GM12878 (cell line): ENCODE measurements around the gene AGBL4. TPM values are rescaled to one million over a fixed set of nuclear protein-coding genes. Genes with fewer than 3 reads are reported as not detected.

Experiments used
- ATAC-seq: fragments of 200-7000 bp; cut with Tn5 transposase; 3 replicates; pipeline ENCODE4 v1.9.1; 2020; ENCODE audit warnings: mild to moderate bottlenecking, moderate library complexity
- BruUV-seq: library from RNA; stranded (reverse); fragments of 400-500 nt; replicated peaks from 2 replicates; lab custom pipeline; 2021; lab: Mats Ljungman, UMichigan
- CTCF ChIA-PET: fragments of 300-600 bp; sonication (Branson Sonifier 250); formaldehyde crosslinking; extraction: SDS; loops from one replicate; lab custom pipeline; 2021; ENCODE audit warnings: inconsistent platforms; lab: Yijun Ruan, JAX
- POLR2A ChIA-PET: fragments of 350-600 bp; formaldehyde crosslinking; extraction: SDS; loops from one replicate; lab custom pipeline; 2021; ENCODE audit warnings: inconsistent platforms; lab: Charles Lee
- RAD21 ChIA-PET: fragments of 300-600 bp; sonication (Branson Sonifier 250); formaldehyde crosslinking; loops from one replicate; lab custom pipeline; 2023; ENCODE audit warnings: antibody characterized with exemption; ENCODE audit not compliant: unreplicated experiment; lab: Charles Lee
- SMC1A ChIA-PET: fragments of 300-600 bp; sonication (Branson Sonifier 250); formaldehyde crosslinking; loops from one replicate; lab custom pipeline; 2023; ENCODE audit not compliant: unreplicated experiment, uncharacterized antibody; lab: Charles Lee
- DNase-seq: peaks from one replicate; pipeline ENCODE4 v3.0.0-alpha.2; 2011; ENCODE audit warnings: low read depth, low spot score
- FAIRE-seq: peaks from 3 replicates; lab custom pipeline; 2011; peaks lifted over from hg19 to GRCh38; lab: Jason Lieb, UNC
- H2AFZ ChIP-seq: 2 replicates; pipeline ENCODE4 v1.6.0; 2011; ENCODE audit warnings: low read depth, low read length, control low read depth; ENCODE audit not compliant: control insufficient read depth
- H3K27ac ChIP-seq: 2 replicates; pipeline ENCODE4 v1.5.1; 2011; ENCODE audit warnings: control low read depth; ENCODE audit not compliant: control insufficient read depth, insufficient read depth
- H3K27me3 ChIP-seq, 2 experiments: replicated peaks in 1 of 2; 2 replicates each; pipeline versions ENCODE4 v1.6.0 to v1.6.1; 2011; ENCODE audit warnings: low read length in 1 of 2; ENCODE audit not compliant: control insufficient read depth in 2 of 2, insufficient read depth in 2 of 2
- H3K36me3 ChIP-seq, 2 experiments: 2 replicates each; pipeline ENCODE4 v1.5.1; 2011; ENCODE audit warnings: low read length in 1 of 2; ENCODE audit not compliant: control insufficient read depth in 2 of 2, insufficient read depth in 2 of 2
- H3K4me1 ChIP-seq: 2 replicates; pipeline ENCODE4 v1.6.1; 2011; ENCODE audit warnings: mild to moderate bottlenecking, low read length, moderate library complexity, mixed read lengths; ENCODE audit not compliant: control insufficient read depth, insufficient read depth
- H3K4me2 ChIP-seq: 2 replicates; pipeline ENCODE4 v1.6.0; 2011; ENCODE audit warnings: control low read depth; ENCODE audit not compliant: control insufficient read depth, insufficient read depth
- H3K4me3 ChIP-seq: fragments of 200-600 bp; sonication (generic); 2 replicates; pipeline ENCODE4 v1.5.1; 2016
- H3K79me2 ChIP-seq: 2 replicates; pipeline ENCODE4 v1.6.0; 2011; ENCODE audit warnings: low read length; ENCODE audit not compliant: control insufficient read depth, insufficient read depth
- H3K9ac ChIP-seq: 2 replicates; pipeline ENCODE4 v1.8.0; 2011; ENCODE audit warnings: low read length, control low read depth, mixed read lengths; ENCODE audit not compliant: control insufficient read depth, insufficient read depth
- H3K9me3 ChIP-seq: replicated peaks from 3 replicates; pipeline ENCODE4 v1.5.1; 2011; ENCODE audit warnings: mild to moderate bottlenecking, low read length; ENCODE audit not compliant: control insufficient read depth, insufficient read depth
- H4K20me1 ChIP-seq: 2 replicates; pipeline ENCODE4 v1.6.0; 2011; ENCODE audit not compliant: control insufficient read depth, insufficient read depth
- ATF7 ChIP-seq: fragments of 450-650 bp; IDR thresholded peaks from 2 replicates; pipeline ENCODE4 v1.6.1; 2016; ENCODE audit warnings: low read depth, mild to moderate bottlenecking
- BMI1 ChIP-seq: fragments of 450-650 bp; IDR thresholded peaks from 2 replicates; pipeline ENCODE4 v1.6.1; 2016; ENCODE audit warnings: mild to moderate bottlenecking, moderate library complexity, borderline replicate concordance
- CEBPZ ChIP-seq: fragments of 150-350 bp; IDR thresholded peaks from 2 replicates; pipeline ENCODE4 v1.6.1; 2016; ENCODE audit warnings: low read depth, low read length
- E2F8 ChIP-seq: fragments of 450-650 bp; IDR thresholded peaks from 2 replicates; pipeline ENCODE4 v1.6.1; 2018; ENCODE audit warnings: mild to moderate bottlenecking, low read depth, moderate library complexity; ENCODE audit not compliant: partially characterized antibody
- JUND ChIP-seq: IDR thresholded peaks from 2 replicates; pipeline ENCODE4 v1.6.1; 2012; ENCODE audit warnings: low read depth, mild to moderate bottlenecking, low read length, improper control_type of control experiment, moderate library complexity
- LARP7 ChIP-seq: fragments of 450-650 bp; IDR thresholded peaks from 2 replicates; pipeline ENCODE4 v1.6.1; 2017; ENCODE audit warnings: mild to moderate bottlenecking
- NFYB ChIP-seq: IDR thresholded peaks from 2 replicates; pipeline ENCODE4 v1.6.1; 2011; ENCODE audit warnings: low read depth, mild to moderate bottlenecking, low read length, improper control_type of control experiment, moderate library complexity; ENCODE audit not compliant: insufficient read depth
- NRF1 ChIP-seq: conservative IDR thresholded peaks from 2 replicates; pipeline ENCODE4 v1.6.1; 2011; ENCODE audit warnings: mild to moderate bottlenecking, low read depth, low read length, improper control_type of control experiment
- SMAD1 ChIP-seq: fragments of 450-650 bp; IDR thresholded peaks from 2 replicates; pipeline ENCODE4 v1.6.1; 2018; ENCODE audit warnings: mild to moderate bottlenecking, low read depth; ENCODE audit not compliant: partially characterized antibody
- SMC3 ChIP-seq: IDR thresholded peaks from 2 replicates; pipeline ENCODE4 v1.6.1; 2011; ENCODE audit warnings: low read length, improper control_type of control experiment, borderline replicate concordance
- ZBTB33 ChIP-seq: fragments of 450-650 bp; IDR thresholded peaks from 2 replicates; pipeline ENCODE4 v1.6.1; 2017; ENCODE audit warnings: mild to moderate bottlenecking
- ZNF622 ChIP-seq: fragments of 450-650 bp; IDR thresholded peaks from 2 replicates; pipeline ENCODE4 v1.6.1; 2017; ENCODE audit warnings: mild to moderate bottlenecking, inconsistent platforms
- ZZZ3 ChIP-seq: IDR thresholded peaks from 2 replicates; pipeline ENCODE4 v1.6.1; 2011; ENCODE audit warnings: low read depth; ENCODE audit not compliant: control insufficient read depth, insufficient read length
- whole genome bisulfite sequencing: methylation state at CpG from one replicate; pipeline ENCODE4 v1.1.6; 2016; ENCODE audit warnings: low lambda C conversion rate; ENCODE audit not compliant: insufficient replicate concordance, insufficient coverage; ENCODE audit errors: missing lambda C conversion rate; 5-methylcytosine and 5-hydroxymethylcytosine counted together
- in situ Hi-C: fragments of 300-500 bp; cut with MboI; formaldehyde crosslinking; loops from 9 replicates; pipeline ENCODE4 v1.14.3; 2018; ENCODE audit warnings: mixed read lengths
- intact Hi-C: fragments of 100-400 bp; cut with micrococcal nuclease; formaldehyde crosslinking; loops from one replicate; pipeline ENCODE4 v1.14.2; 2022; ENCODE audit not compliant: unreplicated experiment
- polyA plus RNA-seq, 11 experiments: library from polyadenylated mRNA; depleted of rRNA in 4 of 11; unstranded in 6 of 11; stranded (reverse) in 5 of 11; fragments of >200 nt; fragmentation: Nextera tagmentation in 4 of 11; fragmentation: Illumina TruSeq in 1 of 11; extraction: Ambion mirVana in 4 of 11; extraction: Trizol in 1 of 11; gene quantifications; 1 replicate in 1 of 11; 2 replicates in 10 of 11; pipeline versions ENCODE4 v1.2.1 to v1.2.3, GENCODE V29; 2011 to 2016; ENCODE audit warnings: inconsistent platforms in 2 of 11, missing spikeins in 2 of 11, low read depth in 1 of 11
- total RNA-seq, 4 experiments: library from RNA; depleted of rRNA in 3 of 4; stranded (reverse); fragments of >200 nt in 3 of 4; fragmentation: Illumina TruSeq in 1 of 4; extraction: Trizol in 1 of 4; gene quantifications; 2 replicates each; pipeline versions ENCODE4 v1.2.1 to v1.2.3, GENCODE V29; 2013 to 2021

The AGBL4 gene
- total and polyA plus RNA-seq, 10 of the 15 experiments (the other 5 are each of a cell fraction or from before 2014, with no cell fraction given) = 0.31 TPM; not detected in 9

- no peak for TF ChIP-seq E2F8
Observed at GRCh38 chr1:48940962-48941732, 1082.6 kb downstream of the AGBL4 start (continued).

- no peak overlapping the region for H3K4me2 ChIP-seq
- intact Hi-C loops (no loop called here), in situ Hi-C loops (no loop called here)
- H3K79me2 ChIP-seq = no peaks in the 10 kb centered on the region
- H4K20me1 ChIP-seq = no peaks in the 10 kb centered on the region
- FAIRE-seq = no peak
- no peak overlapping the region for H3K27ac ChIP-seq
- CTCF ChIA-PET = no interaction called here
- H3K4me3 ChIP-seq = no peak overlapping the region
- H3K4me1 ChIP-seq = no peaks in the 10 kb centered on the region
- RAD21 ChIA-PET = no interaction called here
- POLR2A ChIA-PET = no interaction called here
- WGBS = 20% methylated on average over 2 of the region's 2 CpGs
- no TSS peak for BruUV-seq
- no peaks in the 10 kb centered on the region for H3K9me3 ChIP-seq
- TF ChIP-seq ATF7 = no peak
- TF ChIP-seq NRF1 = no peak
- no peak for TF ChIP-seq SMAD1
- no peak for TF ChIP-seq ZBTB33
- TF ChIP-seq BMI1 = no peak
- TF ChIP-seq ZZZ3 = no peak
- TF ChIP-seq LARP7 = no peak
- TF ChIP-seq ZNF622 = no peak
- no peak for TF ChIP-seq CEBPZ
- no peak for TF ChIP-seq JUND
- TF ChIP-seq SMC3 = no peak
- no peak for TF ChIP-seq NFYB
- DNase-seq = no peak
- no peak for ATAC-seq
- no peak overlapping the region for H2AFZ ChIP-seq
- H3K9ac ChIP-seq = no peak overlapping the region
- H3K27me3 ChIP-seq = no peaks in the 10 kb centered on the region
- SMC1A ChIA-PET = no interaction called here
- H3K36me3 ChIP-seq = no peaks in the 10 kb centered on the region
Observed at GRCh38 chr1:48940354-48940753, 1083.4 kb downstream of the AGBL4 start.
